Cardiac fibroblast (primary cell): Measurements from ENCODE around the gene CARS2.
A peak's percentile ranks its signal among the peaks of the same experiment; 100 is the strongest.
"Not testable (repeated sequence)": the region's sequence is repeated elsewhere in the genome, so short reads cannot be mapped to it uniquely, and the experiment has no call there.

Source experiments
- DNase-seq, 2 donors: peaks; one replicate each; pipeline versions ENCODE4 v3.0.0 to v3.0.0-alpha.2; 2010; ENCODE audit warnings: low read depth in 2 of 2
- H3K4me3 ChIP-seq, 2 donors: replicated peaks in 1 of 2; 1 replicate in 1 of 2; 2 replicates in 1 of 2; pipeline ENCODE4 v1.5.1; 2011; ENCODE audit warnings: low read depth in 2 of 2, low read length in 2 of 2, mild to moderate bottlenecking in 2 of 2, moderate library complexity in 1 of 2
- TF ChIP-seq, protein P1 (sequence below): IDR thresholded peaks from one replicate; pipeline ENCODE4 v1.5.1; 2011; ENCODE audit warnings: low read depth, mild to moderate bottlenecking, low read length, inconsistent platforms

Gene CARS2

DNA sequence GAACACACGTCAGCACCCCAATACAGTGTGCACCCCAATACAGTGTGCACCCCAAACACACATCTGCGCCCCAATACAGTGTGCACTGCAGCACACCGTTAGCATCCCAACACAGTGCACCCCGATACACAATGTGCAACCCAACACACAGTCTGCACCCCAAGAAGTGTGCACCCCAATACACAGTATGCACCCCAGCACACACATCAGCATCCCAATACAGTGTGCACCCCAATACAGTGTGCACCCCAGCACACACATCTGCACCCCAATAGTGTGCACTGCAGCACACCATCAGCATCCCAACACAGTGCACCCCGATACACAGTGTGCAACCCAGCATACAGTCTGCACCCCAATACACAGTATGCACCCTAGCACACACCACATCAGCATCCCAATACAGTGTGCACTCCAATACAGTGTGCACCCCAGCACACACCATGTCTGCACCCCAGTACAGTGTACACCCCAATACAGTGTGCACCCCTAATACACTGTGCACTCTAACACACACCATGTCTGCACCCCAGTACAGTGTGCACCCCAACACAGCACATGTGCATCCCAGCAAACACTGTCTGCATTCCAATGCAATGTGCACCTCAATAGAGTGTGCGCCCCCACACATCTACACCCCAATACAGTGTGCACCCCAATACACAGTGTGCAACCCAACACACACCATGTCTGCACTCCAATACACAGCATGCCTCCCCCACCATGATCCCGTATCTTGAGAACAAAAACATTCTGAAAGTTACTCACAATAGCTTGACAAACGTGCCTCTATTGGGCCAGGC is 855 bp upstream of the CARS2 start:
- TF ChIP-seq, protein P1, sequence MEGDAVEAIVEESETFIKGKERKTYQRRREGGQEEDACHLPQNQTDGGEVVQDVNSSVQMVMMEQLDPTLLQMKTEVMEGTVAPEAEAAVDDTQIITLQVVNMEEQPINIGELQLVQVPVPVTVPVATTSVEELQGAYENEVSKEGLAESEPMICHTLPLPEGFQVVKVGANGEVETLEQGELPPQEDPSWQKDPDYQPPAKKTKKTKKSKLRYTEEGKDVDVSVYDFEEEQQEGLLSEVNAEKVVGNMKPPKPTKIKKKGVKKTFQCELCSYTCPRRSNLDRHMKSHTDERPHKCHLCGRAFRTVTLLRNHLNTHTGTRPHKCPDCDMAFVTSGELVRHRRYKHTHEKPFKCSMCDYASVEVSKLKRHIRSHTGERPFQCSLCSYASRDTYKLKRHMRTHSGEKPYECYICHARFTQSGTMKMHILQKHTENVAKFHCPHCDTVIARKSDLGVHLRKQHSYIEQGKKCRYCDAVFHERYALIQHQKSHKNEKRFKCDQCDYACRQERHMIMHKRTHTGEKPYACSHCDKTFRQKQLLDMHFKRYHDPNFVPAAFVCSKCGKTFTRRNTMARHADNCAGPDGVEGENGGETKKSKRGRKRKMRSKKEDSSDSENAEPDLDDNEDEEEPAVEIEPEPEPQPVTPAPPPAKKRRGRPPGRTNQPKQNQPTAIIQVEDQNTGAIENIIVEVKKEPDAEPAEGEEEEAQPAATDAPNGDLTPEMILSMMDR: no peak
- DNase-seq: no peak

DNA sequence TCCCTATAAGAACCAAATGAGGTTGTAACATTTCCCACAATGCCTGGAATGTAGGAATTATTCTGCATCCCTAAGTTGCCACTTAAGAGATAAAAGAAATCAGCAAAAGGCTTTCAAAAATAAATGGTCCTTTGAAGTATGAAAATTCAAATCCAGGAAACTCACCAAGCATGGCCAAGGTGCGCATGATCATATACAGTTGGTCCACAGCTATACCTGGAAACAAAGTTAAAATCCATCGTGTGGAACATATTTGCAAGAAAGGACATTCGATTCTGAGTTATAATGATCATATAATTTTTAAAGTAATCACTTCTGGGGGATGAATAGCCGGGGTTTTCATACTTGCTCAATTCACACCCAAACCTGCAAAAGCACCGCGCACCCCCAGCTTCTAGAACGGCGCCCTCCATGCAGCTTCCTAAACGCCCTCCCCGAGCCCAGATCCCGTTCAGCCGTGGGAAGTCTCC is 525 bp downstream of the CARS2 start:
- H3K4me3 ChIP-seq: peak overlapping the region; percentile 64 to 75
- TF ChIP-seq, protein P1: no peak
- peak in 1 of 2 donors; percentile 20 for DNase-seq

More for the DNA sequence above, 855 bp upstream of the CARS2 start:
- H3K4me3 ChIP-seq: peak overlapping the region; percentile 64 to 75

DNA sequence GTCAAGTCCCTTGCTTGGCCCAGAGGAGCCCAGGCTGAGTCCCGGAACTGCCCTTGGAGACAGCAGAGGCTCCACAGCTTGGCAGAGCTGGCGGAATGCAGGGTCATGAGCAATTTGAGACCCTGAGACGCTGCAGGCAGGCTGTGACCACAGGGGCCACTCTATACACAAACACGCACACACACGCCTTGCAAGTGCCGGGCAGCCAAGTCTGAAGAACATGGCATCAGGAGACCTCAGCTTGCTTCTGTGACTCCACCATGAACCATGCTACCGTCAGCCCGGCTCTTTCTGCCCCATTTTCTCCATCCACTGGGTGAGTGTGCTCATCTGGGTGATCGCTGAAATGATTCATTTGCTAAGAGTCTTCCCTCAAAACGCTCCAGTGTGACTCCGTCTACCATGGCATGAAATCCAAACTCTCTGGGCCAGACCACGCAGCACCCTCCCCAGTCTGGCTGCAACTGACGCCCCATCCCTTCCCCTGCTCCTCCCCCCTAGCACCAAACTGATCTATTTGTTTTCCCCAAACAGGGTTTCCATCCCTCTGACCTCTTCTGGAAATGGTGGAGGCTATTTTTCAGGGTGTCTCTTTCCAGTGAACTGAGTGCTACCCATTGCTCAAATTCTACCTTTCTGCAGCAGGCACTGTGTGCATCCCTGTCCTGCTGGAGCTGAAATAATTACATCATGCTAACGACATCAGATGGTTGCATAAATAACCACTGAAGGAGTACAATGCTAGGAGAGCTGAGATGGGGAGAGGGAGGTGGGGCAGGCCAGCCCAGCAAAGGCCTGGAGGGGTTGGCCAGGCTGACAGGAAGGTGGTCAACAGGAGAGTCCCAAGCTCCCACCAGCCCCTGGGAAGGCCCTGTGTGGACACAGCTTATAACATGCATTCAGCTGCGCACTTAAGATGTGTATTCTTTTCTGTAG is 3.1 kb downstream of the CARS2 start:
- DNase-seq: peak in 1 of 2 donors; percentile 17
- H3K4me3 ChIP-seq: no peak overlapping the region
- TF ChIP-seq, protein P1: no peak

DNA sequence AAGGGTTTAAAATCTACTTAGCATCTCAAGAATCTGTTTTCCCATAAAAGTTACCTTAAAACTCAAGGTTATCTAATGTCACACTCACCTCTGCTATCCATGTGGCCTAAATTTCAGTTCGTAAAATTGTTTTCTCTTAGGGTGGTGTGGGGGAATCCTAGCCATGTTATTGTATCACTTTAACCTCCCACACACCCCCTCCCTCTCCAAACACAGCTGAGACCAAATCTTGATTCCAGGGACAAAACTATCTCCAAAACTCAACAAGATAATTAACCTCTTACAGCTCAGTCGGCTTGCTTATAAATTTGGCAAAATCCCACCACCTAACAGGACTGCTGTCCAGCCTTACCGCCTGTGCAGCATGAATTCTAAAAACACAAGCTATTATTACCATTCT is 3.8 kb downstream of the CARS2 start:
- TF ChIP-seq, protein P1: no peak
- no peak overlapping the region for H3K4me3 ChIP-seq
- no peak for DNase-seq

DNA sequence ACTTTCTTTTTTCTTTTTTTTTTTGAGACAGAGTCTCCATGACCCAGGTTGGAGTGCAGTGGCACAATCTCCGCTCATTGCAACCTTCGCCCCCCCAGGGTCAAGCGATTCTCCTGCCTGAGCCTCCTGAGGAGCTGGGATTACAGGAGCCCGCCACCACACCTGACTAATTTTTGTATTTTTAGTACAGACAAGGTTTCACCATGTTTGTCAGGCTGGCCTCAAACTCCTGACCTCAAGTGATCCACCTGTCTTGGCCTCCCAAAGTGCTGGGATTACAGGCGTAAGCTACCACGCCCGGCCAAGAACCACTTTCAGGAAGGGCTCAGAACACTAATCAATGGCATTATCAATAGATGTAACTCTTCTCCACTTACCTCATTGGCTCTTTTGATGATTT is 4.9 kb downstream of the CARS2 start:
- DNase-seq, H3K4me3 ChIP-seq: not testable (repeated sequence)

DNA sequence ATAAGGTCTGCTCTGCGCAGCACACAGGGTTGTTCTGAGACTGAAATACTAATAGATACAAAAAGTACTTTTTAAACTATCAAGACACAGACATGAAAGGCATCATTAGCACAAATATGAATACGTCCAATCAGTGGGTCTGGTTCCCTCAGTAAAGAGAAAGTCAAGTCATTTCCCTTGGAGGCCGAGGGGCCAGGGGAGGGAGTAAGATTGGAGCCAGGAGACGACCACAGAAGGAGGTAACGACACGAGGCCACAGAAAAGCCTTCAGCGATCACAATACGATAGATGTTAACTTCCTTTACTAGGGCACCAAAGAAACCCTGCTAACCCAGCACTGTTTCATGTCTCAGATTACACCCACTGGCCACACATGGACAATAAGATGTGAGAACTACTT is 5.3 kb downstream of the CARS2 start:
- H3K4me3 ChIP-seq: no peak overlapping the region
- no peak for DNase-seq
- TF ChIP-seq, protein P1: no peak

DNA sequence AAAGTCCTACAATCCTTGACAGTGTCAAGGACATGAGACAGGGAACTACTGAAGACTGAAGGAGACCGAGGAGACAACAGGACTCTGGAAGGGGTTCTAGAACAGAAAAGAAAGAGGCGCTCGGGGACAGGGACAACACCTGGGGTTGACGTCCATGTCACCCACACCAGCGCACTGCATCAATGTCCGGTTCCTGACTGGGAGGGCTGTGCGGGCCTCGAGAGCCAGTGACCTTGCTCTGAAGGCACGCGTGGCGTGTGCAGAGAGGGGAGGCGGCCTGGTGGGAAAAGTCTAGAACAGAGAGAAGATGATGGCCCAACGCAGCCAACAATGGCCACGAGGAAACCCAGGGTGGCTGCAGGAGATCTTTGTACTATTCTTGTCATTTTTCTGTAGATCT is 5.7 kb downstream of the CARS2 start:
- TF ChIP-seq, protein P1: no peak
- no peak for DNase-seq
- no peak overlapping the region for H3K4me3 ChIP-seq
